ENCODE data around the gene ADAM15.

GRCh38 chr1:155077758-155078445 is 26.8 kb downstream of the ADAM15 start:
- TF ChIP-seq CTCF (IDR thresholded peaks at IDR 0.05): no peak
- TF ChIP-seq POLR2A (IDR thresholded peaks at IDR 0.05): no peak

All from lower leg skin (tissue), 3 donors.